ENCODE measurements around the gene IPO4. TPM values are rescaled to one million over a fixed set of nuclear protein-coding genes. Genes with fewer than 3 reads are reported as not detected.

The IPO4 gene
- total and polyA plus RNA-seq, 2 of the 8 experiments (the other 6 are each of a cell fraction or from before 2014, with no cell fraction given) = 55.5 to 108 TPM

- no peak overlapping the region for H2BK20ac ChIP-seq (ENCODE audit: low read length)
- H3K23me2 ChIP-seq (ENCODE audit: low read depth, low read length) = peaks cover 3% of the 10 kb centered on the region
- no peak overlapping the region for H2BK15ac ChIP-seq (ENCODE audit: low read length)
- H3K9me3 ChIP-seq (ENCODE audit: insufficient read depth in 2 of 2, low read depth in 1 of 2, low read length in 1 of 2) = no peaks in the 10 kb centered on the region
- no peak overlapping the region for H3K9ac ChIP-seq (replicated peaks in 1 of 4; ENCODE audit: extremely low read depth in 1 of 4, low read depth in 3 of 4, low read length in 3 of 4)
- peaks cover 0 to 30% of the 10 kb centered on the region in 2 experiments; a peak in 2 of 4 replicates for H3K79me2 ChIP-seq (ENCODE audit: control insufficient read depth in 1 of 2, insufficient read depth in 2 of 2, low read length in 2 of 2)
- no peaks in the 10 kb centered on the region for H3K4me1 ChIP-seq (replicated peaks in 1 of 4; ENCODE audit: control insufficient read depth in 3 of 4, insufficient read depth in 4 of 4, low read length in 3 of 4)
- H3K23ac ChIP-seq (ENCODE audit: insufficient read length) = no peak overlapping the region
- FAIRE-seq (no peak), DNase-seq (ENCODE audit: low read depth in 1 of 2, low spot score in 2 of 2) (no peak)
- H3K27ac ChIP-seq (ENCODE audit: low read depth, low read length) = no peak overlapping the region
- H2AFZ ChIP-seq (ENCODE audit: low read length) = no peak overlapping the region
- no peak overlapping the region for H3K4ac ChIP-seq (replicated peaks; ENCODE audit: insufficient read length, low read depth, low read length)
- H3K36me3 ChIP-seq (ENCODE audit: control insufficient read depth in 2 of 4, insufficient read depth in 4 of 4, low read length in 3 of 4) = peaks cover 0 to 6% (median 4%) of the 10 kb centered on the region in 4 experiments; a peak in 4 of 8 replicates
- no peaks in the 10 kb centered on the region for H3K27me3 ChIP-seq (replicated peaks in 1 of 4; ENCODE audit: control insufficient read depth in 3 of 4, extremely low read depth in 1 of 4, insufficient read depth in 3 of 4, low read length in 3 of 4)
- H2AK5ac ChIP-seq (ENCODE audit: low read depth, low read length) = no peak overlapping the region
- no peaks in the 10 kb centered on the region; the same call in 1 of the 2 replicates for H3K79me1 ChIP-seq (ENCODE audit: low read depth, low read length)
- H4K20me1 ChIP-seq (replicated peaks in 1 of 2; ENCODE audit: control insufficient read depth in 1 of 2, insufficient read depth in 2 of 2, low read length in 2 of 2) = peaks cover 0 to 1% of the 10 kb centered on the region in 2 experiments
- no peak overlapping the region for H2BK5ac ChIP-seq (ENCODE audit: low read depth, low read length)
- H3K14ac ChIP-seq (ENCODE audit: insufficient read length) = no peak overlapping the region
- H4K91ac ChIP-seq (replicated peaks; ENCODE audit: insufficient read length, low read length) = no peak overlapping the region
- H4K8ac ChIP-seq (ENCODE audit: extremely low read depth, insufficient read depth, low read length) = no peak overlapping the region
- no peak overlapping the region for H3K4me2 ChIP-seq (ENCODE audit: insufficient read depth in 1 of 2, low read depth in 2 of 2, low read length in 2 of 2)
- no peak overlapping the region for H3K18ac ChIP-seq (ENCODE audit: extremely low read depth, low read length)
- TF ChIP-seq KDM5A (IDR thresholded peaks at IDR 0.05; ENCODE audit: low read length) (no peak), HDAC6 (IDR thresholded peaks at IDR 0.05; ENCODE audit: low read depth, low read length) (no peak), JUND (IDR thresholded peaks at IDR 0.05; ENCODE audit: low read length) (no peak), RBBP5 (IDR thresholded peaks at IDR 0.05; ENCODE audit: borderline replicate concordance, low read depth, low read length) (no peak), RFX5 (IDR thresholded peaks at IDR 0.05; ENCODE audit: borderline replicate concordance, low read depth, low read length) (no peak), CBX5 (IDR thresholded peaks at IDR 0.05; ENCODE audit: low read depth, low read length) (no peak), SIX5 (IDR thresholded peaks at IDR 0.05; ENCODE audit: low read depth, low read length) (no peak), EP300 (IDR thresholded peaks at IDR 0.05; ENCODE audit: borderline replicate concordance in 1 of 2, low read depth in 2 of 2, low read length in 2 of 2) (no peak), KDM1A (IDR thresholded peaks at IDR 0.05; ENCODE audit: borderline replicate concordance, low read length) (no peak)
- no peak overlapping the region for H4K5ac ChIP-seq (ENCODE audit: insufficient read length, low read depth, low read length)
- ChIA-PET POLR2A (ENCODE audit: partially characterized antibody) (interaction anchor here (0.8 to 2.0 kb wide), 10 partner anchors 8 to 104 kb away, joined by 3 to 9 read pairs (median 3); partner anchors contain the start of genes DCAF11, DHRS1, NOP9 and NRL), CTCF (ENCODE audit: partially characterized antibody) (interaction anchor here (0.7 to 5.0 kb wide), 7 partner anchors 12 to 88 kb away, joined by 3 to 16 read pairs (median 3); partner anchors contain the start of genes CIDEB and IRF9)
- no peak overlapping the region for H3K56ac ChIP-seq (replicated peaks; ENCODE audit: insufficient read length, low read depth, low read length)
- WGBS, 2 experiments (ENCODE audit: extremely low coverage in 1 of 2, insufficient coverage in 1 of 2, insufficient read length in 1 of 2, insufficient replicate concordance in 2 of 2, low coverage in 1 of 2, low lambda C conversion rate in 2 of 2, missing lambda C conversion rate in 1 of 2) = 60% methylated on average over 3 of the region's 3 CpGs; no CpG with 5 or more reads in 1 of the 2 experiments
- H2BK120ac ChIP-seq (replicated peaks; ENCODE audit: low read depth, low read length) = no peak overlapping the region
- no peak overlapping the region for H2BK12ac ChIP-seq (ENCODE audit: low read depth, low read length)
- no peak overlapping the region for H3K4me3 ChIP-seq (ENCODE audit: extremely low read depth in 1 of 4, insufficient read depth in 2 of 4, low read depth in 3 of 4, low read length in 4 of 4)
Measured at GRCh38 chr14:24219521-24219920, 30.9 kb upstream of the IPO4 start.

All from H1 (cell line).